ENCODE data around the gene FBXO2. TPM values are rescaled to one million over a fixed set of nuclear protein-coding genes. Genes with fewer than 3 reads are reported as not detected.

Gene FBXO2
- total and polyA plus RNA-seq, 2 of the 4 experiments (the other 2 are of a cell fraction) = 0.36 to 1.7 TPM

- no peak overlapping the region for H3K4me2 ChIP-seq (ENCODE audit: low read depth, low read length)
- no peaks in the 10 kb centered on the region; the same call in 1 of the 2 replicates for H3K27me3 ChIP-seq (ENCODE audit: control insufficient read depth, insufficient read depth, low read length)
- no peak overlapping the region for H3K4me3 ChIP-seq (ENCODE audit: insufficient read depth, low read depth, low read length)
- intact Hi-C loops (cut with micrococcal nuclease) (no loop called here), in situ Hi-C loops (cut with MboI; ENCODE audit: low sequenced_read_pairs) (no loop called here), dilution Hi-C loops (cut with HindIII; ENCODE audit: low sequenced_read_pairs, unreplicated experiment) (no loop called here)
- H3K56ac ChIP-seq (ENCODE audit: extremely low read depth, insufficient read depth, low read length) = no peak overlapping the region
- POLR2A ChIA-PET (ENCODE audit: unreplicated experiment) = no interaction called here
- H2AK9ac ChIP-seq (replicated peaks; ENCODE audit: low read depth, low read length, poor library complexity) = no peak overlapping the region
- no peaks in the 10 kb centered on the region for H3K4me1 ChIP-seq (ENCODE audit: control insufficient read depth, insufficient read depth, low read length)
- no peak overlapping the region for H3K9ac ChIP-seq (ENCODE audit: low read depth, low read length)
- H4K5ac ChIP-seq (ENCODE audit: low read depth, low read length) = no peak overlapping the region
- no peak overlapping the region for H3K4ac ChIP-seq (ENCODE audit: low read depth, low read length)
- WGBS, 2 experiments (ENCODE audit: extremely low coverage in 2 of 2, insufficient read length in 1 of 2) = 14% methylated on average over 2 of the region's 6 CpGs; no CpG with 5 or more reads in 1 of the 2 experiments
- H4K20me1 ChIP-seq (ENCODE audit: insufficient read depth, low read length) = no peaks in the 10 kb centered on the region
- no peak for DNase-seq
- BruUV-seq (replicated peaks) = no TSS peak
- no peak overlapping the region for H2BK5ac ChIP-seq (ENCODE audit: low read depth, low read length, poor library complexity, severe bottlenecking)
- H3K27ac ChIP-seq (ENCODE audit: insufficient read depth, low read length) = no peak overlapping the region
- CTCF ChIA-PET = no interaction called here
- no peaks in the 10 kb centered on the region for H3K79me1 ChIP-seq (ENCODE audit: low read depth in 1 of 2, low read length in 2 of 2)
- no peak overlapping the region for H2BK120ac ChIP-seq (ENCODE audit: low read depth, low read length)
- TF ChIP-seq BHLHE40 (IDR thresholded peaks at IDR 0.05; ENCODE audit: low read depth, low read length) = no peak
- no peak for TF ChIP-seq MXI1 (IDR thresholded peaks at IDR 0.05; ENCODE audit: borderline replicate concordance, low read depth, low read length)
- no peak for TF ChIP-seq RFX5 (IDR thresholded peaks at IDR 0.05; ENCODE audit: low read depth, low read length)
- no peak for TF ChIP-seq POLR2A (IDR thresholded peaks at IDR 0.05; ENCODE audit: low read depth, low read length)
- no peak for TF ChIP-seq MAFK (IDR thresholded peaks at IDR 0.05; ENCODE audit: low read depth, low read length)
- no peak for TF ChIP-seq CTCF (conservative IDR thresholded peaks at IDR 0.05; ENCODE audit: low read depth, low read length)
- no peak for TF ChIP-seq FOS (IDR thresholded peaks at IDR 0.05; ENCODE audit: low read depth, low read length)
- no peak for TF ChIP-seq USF2 (IDR thresholded peaks at IDR 0.05; ENCODE audit: low read depth, low read length)
- TF ChIP-seq CEBPB (IDR thresholded peaks at IDR 0.05; ENCODE audit: low read depth, low read length) = no peak
- TF ChIP-seq NFE2L2 (IDR thresholded peaks at IDR 0.05; ENCODE audit: low read depth, low read length) = no peak
- TF ChIP-seq ELK1 (IDR thresholded peaks at IDR 0.05; ENCODE audit: borderline replicate concordance, low read depth, low read length) = no peak
- no peak overlapping the region for H4K8ac ChIP-seq (ENCODE audit: low read depth in 2 of 2, low read length in 2 of 2)
- no peaks in the 10 kb centered on the region for H3K36me3 ChIP-seq (ENCODE audit: control insufficient read depth, insufficient read depth, low read length)
- H2AFZ ChIP-seq (replicated peaks; ENCODE audit: low read length, poor library complexity) = no peak overlapping the region
- no peak overlapping the region for H4K91ac ChIP-seq (ENCODE audit: insufficient read depth, low read depth, low read length)
- no peak overlapping the region for H3K18ac ChIP-seq (ENCODE audit: low read depth, low read length)
- H3K14ac ChIP-seq (replicated peaks; ENCODE audit: low read depth, low read length) = no peak overlapping the region
- H2BK15ac ChIP-seq (ENCODE audit: low read depth, low read length) = no peak overlapping the region
- no peak overlapping the region for H2AK5ac ChIP-seq (ENCODE audit: low read depth, low read length)
- ATAC-seq (ENCODE audit: low read depth) = no peak
- no peaks in the 10 kb centered on the region for H3K9me3 ChIP-seq (ENCODE audit: control insufficient read depth, insufficient read depth, low read length)
- H3K23ac ChIP-seq (ENCODE audit: low read depth, low read length) = no peak overlapping the region
- H3K9me1 ChIP-seq (ENCODE audit: insufficient read depth, low read length) = no peaks in the 10 kb centered on the region
- H2BK20ac ChIP-seq (ENCODE audit: low read depth, low read length) = no peak overlapping the region
Observed at GRCh38 chr1:11606775-11607174, 47.5 kb downstream of the FBXO2 start.

Measured in IMR-90 (cell line).